Muscle layer of duodenum (tissue), 2 donors: ENCODE measurements around the gene CDC42EP5.
"Not testable (repeated sequence)": the region's sequence is repeated elsewhere in the genome, so short reads cannot be mapped to it uniquely, and the experiment has no call there.

ENCODE experiments used
- H3K27ac ChIP-seq: one replicate; pipeline ENCODE4 v1.7.0; 2013; ENCODE audit warnings: mild to moderate bottlenecking, low read length
- H3K27me3 ChIP-seq: one replicate; pipeline ENCODE4 v1.7.0; 2013; ENCODE audit warnings: low read depth, mild to moderate bottlenecking, control low read depth, low read length
- H3K36me3 ChIP-seq, 2 donors: one replicate each; pipeline ENCODE4 v1.7.0; 2013; ENCODE audit warnings: low read length in 2 of 2, control low read depth in 1 of 2, mild to moderate bottlenecking in 1 of 2; ENCODE audit not compliant: insufficient read depth in 2 of 2, control insufficient read depth in 1 of 2
- H3K4me1 ChIP-seq, 2 donors: one replicate each; pipeline ENCODE4 v1.7.0; 2013; ENCODE audit warnings: low read length in 2 of 2, mild to moderate bottlenecking in 2 of 2, control low read depth in 1 of 2, moderate library complexity in 1 of 2; ENCODE audit not compliant: insufficient read depth in 2 of 2, control insufficient read depth in 1 of 2
- H3K4me3 ChIP-seq, 2 donors: one replicate each; pipeline ENCODE4 v1.7.0; 2013; ENCODE audit warnings: low read length in 2 of 2, low read depth in 1 of 2, mild to moderate bottlenecking in 1 of 2
- H3K9me3 ChIP-seq, 2 donors: one replicate each; pipeline ENCODE4 v1.7.0; 2013; ENCODE audit warnings: low read length in 2 of 2, control low read depth in 1 of 2, mild to moderate bottlenecking in 1 of 2; ENCODE audit not compliant: control insufficient read depth in 1 of 2
- donor health status: healthy.

CDC42EP5 gene

GRCh38 chr19:54452626-54453025, 20.5 kb downstream of the CDC42EP5 start:
- H3K36me3 ChIP-seq = peaks cover 58 to 71% of the 10 kb centered on the region in 2 donors
- no peak overlapping the region for H3K4me3 ChIP-seq
- H3K9me3 ChIP-seq = no peaks in the 10 kb centered on the region
- H3K27me3 ChIP-seq = no peaks in the 10 kb centered on the region
- H3K4me1 ChIP-seq = peaks cover 8 to 28% of the 10 kb centered on the region in 2 donors
- H3K27ac ChIP-seq = no peak overlapping the region

GRCh38 chr19:54451997-54452396, 21.1 kb downstream of the CDC42EP5 start:
- Histone ChIP-seq H3K27ac (no peak overlapping the region), H3K4me1 (peaks cover 13 to 34% of the 10 kb centered on the region in 2 donors), H3K36me3 (peaks cover 52 to 65% of the 10 kb centered on the region in 2 donors), H3K4me3 (no peak overlapping the region), H3K27me3 (no peaks in the 10 kb centered on the region), H3K9me3 (no peaks in the 10 kb centered on the region)

GRCh38 chr19:54451331-54451871, 21.7 kb downstream of the CDC42EP5 start:
- Histone ChIP-seq H3K9me3 (no peaks in the 10 kb centered on the region), H3K4me3 (no peak overlapping the region), H3K36me3 (peaks cover 48 to 59% of the 10 kb centered on the region in 2 donors), H3K27ac (peak overlapping the region; percentile 4), H3K4me1 (peaks cover 13 to 38% of the 10 kb centered on the region in 2 donors), H3K27me3 (no peaks in the 10 kb centered on the region)

GRCh38 chr19:54449701-54450069, 23.4 kb downstream of the CDC42EP5 start:
- peak overlapping the region; percentile 96 for H3K27ac ChIP-seq
- no peaks in the 10 kb centered on the region for H3K27me3 ChIP-seq
- peaks cover 13 to 38% of the 10 kb centered on the region in 2 donors for H3K4me1 ChIP-seq
- H3K4me3 ChIP-seq = peak overlapping the region; percentile 78 to 92
- peaks cover 41 to 51% of the 10 kb centered on the region in 2 donors for H3K36me3 ChIP-seq
- no peaks in the 10 kb centered on the region for H3K9me3 ChIP-seq

GRCh38 chr19:54448774-54449700, 24.1 kb downstream of the CDC42EP5 start, which contains the start of gene LENG8:
Gene LENG8, plus strand, starts transcription at chr19:54449199. Its CDS starts 2,146 bp downstream, at chr19:54451345.
- H3K27me3 ChIP-seq = no peaks in the 10 kb centered on the region
- peak within 1 kb of the TSS; percentile 78 to 92 for H3K4me3 ChIP-seq
- peak within 1 kb of the TSS; percentile 96 for H3K27ac ChIP-seq
- H3K9me3 ChIP-seq = no peaks in the 10 kb centered on the region
- peaks cover 34 to 50% of the 10 kb centered on the region in 2 donors for H3K36me3 ChIP-seq
- peaks cover 13 to 38% of the 10 kb centered on the region in 2 donors for H3K4me1 ChIP-seq

DNA sequence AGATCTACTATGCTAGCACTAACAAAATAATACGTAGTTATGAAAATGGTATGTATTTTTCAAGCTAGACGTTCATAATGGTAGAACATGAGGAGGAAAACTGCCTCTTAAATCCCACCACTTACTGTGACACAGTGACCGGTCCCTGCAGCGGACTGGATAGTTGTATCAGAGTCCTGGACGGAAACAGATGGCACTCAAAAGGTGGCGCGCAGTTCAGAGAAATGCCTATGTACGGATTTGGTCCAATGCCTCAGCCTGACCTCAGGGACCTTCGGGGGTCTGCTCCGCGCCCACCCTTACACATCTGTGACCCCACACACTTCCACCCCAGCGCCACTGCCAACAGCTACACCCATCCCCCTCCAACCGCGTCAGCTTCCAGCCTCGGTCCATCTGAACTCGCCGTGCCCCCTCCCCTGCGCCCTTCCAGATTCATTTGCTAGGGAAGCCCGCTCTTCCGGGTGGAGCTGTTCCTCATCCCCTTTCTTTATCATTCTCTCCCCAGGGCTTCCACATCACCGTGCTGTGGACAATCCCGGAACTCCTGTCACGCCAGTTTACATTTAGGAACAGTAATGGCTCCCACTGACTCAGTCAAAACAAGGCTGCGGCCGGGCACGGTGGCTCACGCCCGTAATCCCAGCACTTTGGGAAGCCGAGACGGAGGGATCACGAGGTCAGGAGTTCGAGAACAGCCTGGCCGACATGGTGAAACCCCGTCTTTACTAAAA, 24.9 kb downstream of the CDC42EP5 start:
- Histone ChIP-seq H3K9me3 (no peaks in the 10 kb centered on the region), H3K27ac (peak overlapping the region; percentile 96), H3K4me3 (peak overlapping the region; percentile 78 to 92), H3K27me3 (no peaks in the 10 kb centered on the region), H3K36me3 (peaks cover 26 to 42% of the 10 kb centered on the region in 2 donors), H3K4me1 (peaks cover 13 to 33% of the 10 kb centered on the region in 2 donors)

- H3K4me3 ChIP-seq, H3K27me3 ChIP-seq, H3K9me3 ChIP-seq, H3K27ac ChIP-seq: not testable (repeated sequence)
- peaks cover 13 to 27% of the 10 kb centered on the region in 2 donors for H3K4me1 ChIP-seq
- H3K36me3 ChIP-seq = peaks cover 9 to 26% of the 10 kb centered on the region in 2 donors
Measured at GRCh38 chr19:54446349-54446748, 26.7 kb downstream of the CDC42EP5 start.

- peaks cover 6 to 11% of the 10 kb centered on the region in 2 donors for H3K4me1 ChIP-seq
- no peaks in the 10 kb centered on the region for H3K27me3 ChIP-seq
- H3K27ac ChIP-seq = no peak overlapping the region
- H3K9me3 ChIP-seq = no peaks in the 10 kb centered on the region
- peaks cover 5 to 21% of the 10 kb centered on the region in 2 donors for H3K36me3 ChIP-seq
- no peak overlapping the region for H3K4me3 ChIP-seq
Measured at GRCh38 chr19:54444737-54445136, 28.4 kb downstream of the CDC42EP5 start.

DNA sequence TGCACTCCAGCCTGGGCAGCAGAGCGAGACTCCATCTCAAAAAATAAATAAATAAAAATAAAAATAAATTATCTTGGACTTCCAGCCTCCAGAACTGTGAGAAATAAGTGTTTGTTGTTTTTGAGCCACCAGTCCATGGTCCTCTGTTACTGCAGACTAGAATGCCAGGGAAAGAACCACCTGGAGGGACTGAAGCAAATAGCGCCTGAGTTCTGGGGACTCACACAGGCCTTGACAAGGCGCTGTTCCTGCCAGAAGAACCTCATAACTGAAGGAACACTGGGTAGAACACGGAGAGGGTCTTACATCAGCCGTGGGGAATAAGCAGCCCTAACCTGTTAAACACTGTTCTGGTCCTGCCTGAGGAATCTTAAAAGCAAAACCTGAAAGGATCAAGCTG, 32.5 kb downstream of the CDC42EP5 start:
- Histone ChIP-seq H3K9me3 (no peaks in the 10 kb centered on the region), H3K4me1 (peaks cover 2 to 8% of the 10 kb centered on the region in 2 donors), H3K27me3 (no peaks in the 10 kb centered on the region), H3K36me3 (peaks cover 3 to 15% of the 10 kb centered on the region in 2 donors), H3K4me3 (no peak overlapping the region), H3K27ac (no peak overlapping the region)

- H3K36me3 ChIP-seq = peaks cover 0 to 3% of the 10 kb centered on the region in 2 donors
- H3K27ac ChIP-seq = no peak overlapping the region
Measured at GRCh38 chr19:54439174-54439851, 33.8 kb downstream of the CDC42EP5 start.

More at GRCh38 chr19:54439174-54439851, 33.8 kb downstream of the CDC42EP5 start:
- no peaks in the 10 kb centered on the region for H3K9me3 ChIP-seq
- H3K4me3 ChIP-seq = no peak overlapping the region
- H3K4me1 ChIP-seq = peaks cover 2 to 21% of the 10 kb centered on the region in 2 donors
- H3K27me3 ChIP-seq = peaks cover under 1% of the 10 kb centered on the region
